ENCODE measurements around the gene ARID3B.
"Not testable (repeated sequence)": the region's sequence is repeated elsewhere in the genome, so short reads cannot be mapped to it uniquely, and the experiment has no call there.

Gene ARID3B

GRCh38 chr15:74573987-74574386 is 33.0 kb downstream of the ARID3B start:
- DNase-seq, result no peak

- no peak for DNase-seq
Observed at GRCh38 chr15:74578496-74578994, 37.5 kb downstream of the ARID3B start.

GRCh38 chr15:74579001-74579400 is 38.0 kb downstream of the ARID3B start:
- no peak for DNase-seq

GRCh38 chr15:74580538-74581350 is 39.7 kb downstream of the ARID3B start:
- DNase-seq, result no peak

GRCh38 chr15:74584204-74584603 is 43.2 kb downstream of the ARID3B start:
- no peak for DNase-seq

GRCh38 chr15:74584779-74585178 is 43.8 kb downstream of the ARID3B start:
- DNase-seq, result no peak

GRCh38 chr15:74585191-74585590 is 44.2 kb downstream of the ARID3B start:
- no peak for DNase-seq

- DNase-seq, result no peak
Observed at GRCh38 chr15:74585857-74586256, 44.8 kb downstream of the ARID3B start.

- DNase-seq, result no peak
Observed at GRCh38 chr15:74589826-74590225, 48.8 kb downstream of the ARID3B start.

- no peak for DNase-seq
Observed at GRCh38 chr15:74592222-74592621, 51.2 kb downstream of the ARID3B start.

GRCh38 chr15:74593122-74593521 is 52.1 kb downstream of the ARID3B start:
- no peak for DNase-seq

- no peak for DNase-seq
Observed at GRCh38 chr15:74594455-74594854, 53.4 kb downstream of the ARID3B start.

GRCh38 chr15:74595271-74595670 is 54.3 kb downstream of the ARID3B start:
- DNase-seq, result no peak

- DNase-seq, result not testable (repeated sequence)
Observed at GRCh38 chr15:74596736-74597135, 55.7 kb downstream of the ARID3B start.

- not testable (repeated sequence) for DNase-seq
Observed at GRCh38 chr15:74597146-74597705, 56.2 kb downstream of the ARID3B start.

GRCh38 chr15:74598126-74598842 is 57.3 kb downstream of the ARID3B start:
- peak; percentile 88 for DNase-seq

GRCh38 chr15:74599156-74599555 is 58.1 kb downstream of the ARID3B start:
- no peak for DNase-seq

GRCh38 chr15:74603026-74603788 is 62.2 kb downstream of the ARID3B start:
- no peak for DNase-seq

GRCh38 chr15:74603789-74604705 is 63.0 kb downstream of the ARID3B start:
- DNase-seq, result no peak

GRCh38 chr15:74604983-74605794 is 64.2 kb downstream of the ARID3B start:
- DNase-seq, result no peak

- DNase-seq, result no peak
Observed at GRCh38 chr15:74605795-74606150, 64.8 kb downstream of the ARID3B start.
